ENCODE measurements around the gene SUSD3. TPM values are rescaled to one million over a fixed set of nuclear protein-coding genes. Genes with fewer than 3 reads are reported as not detected.

Gene SUSD3
- total RNA-seq = 10 to 100 TPM in 2 of 3 donors, 1 to 10 TPM in 1; 1.3 to 52.4 (median 45.9) TPM

DNA sequence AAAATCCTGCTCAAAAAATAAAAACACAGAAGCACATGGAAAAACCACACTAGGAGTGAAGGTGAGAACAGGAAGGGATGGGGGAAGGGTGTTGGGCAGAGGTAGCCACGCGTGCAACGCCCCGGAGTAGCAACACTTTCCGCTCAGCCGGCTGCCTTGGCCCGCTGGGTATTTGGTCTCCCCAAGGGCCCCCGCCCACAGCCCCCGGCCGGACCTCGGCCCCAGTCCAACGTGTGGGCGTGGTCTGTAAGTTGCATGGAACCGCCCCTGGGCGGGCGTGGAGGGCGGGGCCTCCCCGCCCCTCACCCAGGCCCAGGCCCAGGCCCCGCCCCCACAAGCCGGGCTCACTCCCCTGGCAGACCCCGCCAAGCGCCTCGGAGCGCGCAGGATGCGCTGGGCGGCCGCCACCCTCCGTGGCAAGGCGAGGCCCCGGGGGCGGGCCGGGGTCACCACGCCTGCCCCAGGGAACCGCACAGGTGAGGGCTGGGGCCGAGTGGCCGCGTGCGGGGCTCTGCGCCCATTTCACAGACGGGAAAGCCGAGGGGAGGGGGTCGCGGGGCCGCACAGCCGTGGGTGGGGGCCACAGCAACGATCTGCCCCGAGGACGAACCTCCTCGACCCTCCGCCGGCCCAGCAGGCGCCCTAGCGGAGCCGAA, at the start of gene SUSD3:
SUSD3 (plus strand) TSS at position 347 of the 656 bp plus-strand sequence; CDS start at position 389, 42 bp downstream.
- no peaks in the 10 kb centered on the region for H3K36me3 ChIP-seq
- TF ChIP-seq POLR2AphosphoS5 (IDR thresholded peaks at IDR 0.05) = no peak
- TF ChIP-seq, protein P1, sequence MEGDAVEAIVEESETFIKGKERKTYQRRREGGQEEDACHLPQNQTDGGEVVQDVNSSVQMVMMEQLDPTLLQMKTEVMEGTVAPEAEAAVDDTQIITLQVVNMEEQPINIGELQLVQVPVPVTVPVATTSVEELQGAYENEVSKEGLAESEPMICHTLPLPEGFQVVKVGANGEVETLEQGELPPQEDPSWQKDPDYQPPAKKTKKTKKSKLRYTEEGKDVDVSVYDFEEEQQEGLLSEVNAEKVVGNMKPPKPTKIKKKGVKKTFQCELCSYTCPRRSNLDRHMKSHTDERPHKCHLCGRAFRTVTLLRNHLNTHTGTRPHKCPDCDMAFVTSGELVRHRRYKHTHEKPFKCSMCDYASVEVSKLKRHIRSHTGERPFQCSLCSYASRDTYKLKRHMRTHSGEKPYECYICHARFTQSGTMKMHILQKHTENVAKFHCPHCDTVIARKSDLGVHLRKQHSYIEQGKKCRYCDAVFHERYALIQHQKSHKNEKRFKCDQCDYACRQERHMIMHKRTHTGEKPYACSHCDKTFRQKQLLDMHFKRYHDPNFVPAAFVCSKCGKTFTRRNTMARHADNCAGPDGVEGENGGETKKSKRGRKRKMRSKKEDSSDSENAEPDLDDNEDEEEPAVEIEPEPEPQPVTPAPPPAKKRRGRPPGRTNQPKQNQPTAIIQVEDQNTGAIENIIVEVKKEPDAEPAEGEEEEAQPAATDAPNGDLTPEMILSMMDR (IDR thresholded peaks at IDR 0.05) = no peak
- H3K27ac ChIP-seq = peak within 1 kb of the TSS; percentile 26 to 62
- intact Hi-C loops (cut with DNase I; ENCODE audit: low total_unique reads) = no loop called here
- peak; percentile 47 to 65 for DNase-seq (ENCODE audit: low spot score in 2 of 2)
- peak within 1 kb of the TSS; percentile 43 to 83 (median 60) for H3K4me3 ChIP-seq
- H3K4me1 ChIP-seq = peaks cover 4 to 5% of the 10 kb centered on the region in 2 donors
- no peaks in the 10 kb centered on the region for H3K27me3 ChIP-seq
- no peaks in the 10 kb centered on the region for H3K9me3 ChIP-seq

DNA sequence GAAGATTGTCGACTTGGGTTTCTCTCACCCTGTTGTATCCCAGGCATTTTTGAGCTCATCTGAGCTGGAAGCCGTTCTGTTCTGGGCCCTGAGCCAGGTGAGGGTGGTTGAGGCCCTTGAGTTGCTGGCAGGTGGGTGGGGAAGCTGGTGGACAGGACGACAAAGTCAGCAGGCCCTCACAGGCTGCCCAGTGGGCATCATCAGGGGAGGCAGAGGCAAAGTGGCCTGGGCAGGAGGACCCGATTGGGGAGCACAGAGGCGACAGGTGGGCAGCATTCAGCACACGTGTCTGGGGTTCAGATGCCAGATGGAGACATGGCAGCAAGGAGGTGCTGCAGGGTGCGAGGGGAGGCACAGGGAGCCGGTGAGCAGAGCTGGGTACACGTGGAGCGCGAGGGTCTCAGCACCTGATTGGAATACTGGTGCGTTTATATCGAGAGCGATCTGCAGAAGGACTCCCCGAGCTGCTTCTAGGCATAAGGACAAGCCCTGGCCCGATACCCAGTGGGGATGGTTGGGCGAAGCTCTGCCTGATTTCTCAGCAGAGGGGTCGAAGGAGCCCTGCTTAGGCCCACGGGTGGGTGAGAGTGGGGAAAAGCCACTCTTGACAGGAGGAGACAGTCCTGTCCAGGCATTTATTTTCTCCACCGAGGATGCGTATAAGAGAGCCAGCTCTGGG, 49.0 kb upstream of the SUSD3 start:
- H3K27me3 ChIP-seq = no peaks in the 10 kb centered on the region
- H3K36me3 ChIP-seq = no peaks in the 10 kb centered on the region
- DNase-seq (ENCODE audit: low spot score in 2 of 2) = no peak
- TF ChIP-seq, protein P1 (IDR thresholded peaks at IDR 0.05) = no peak
- no peak for TF ChIP-seq POLR2A (IDR thresholded peaks at IDR 0.05)
- no peak for TF ChIP-seq POLR2AphosphoS5 (IDR thresholded peaks at IDR 0.05)
- no peaks in the 10 kb centered on the region for H3K4me1 ChIP-seq
- H3K27ac ChIP-seq = no peak overlapping the region
- H3K4me3 ChIP-seq = no peak overlapping the region
- H3K9me3 ChIP-seq = no peaks in the 10 kb centered on the region
- intact Hi-C loops (cut with DNase I; ENCODE audit: low total_unique reads) = no loop called here

DNA sequence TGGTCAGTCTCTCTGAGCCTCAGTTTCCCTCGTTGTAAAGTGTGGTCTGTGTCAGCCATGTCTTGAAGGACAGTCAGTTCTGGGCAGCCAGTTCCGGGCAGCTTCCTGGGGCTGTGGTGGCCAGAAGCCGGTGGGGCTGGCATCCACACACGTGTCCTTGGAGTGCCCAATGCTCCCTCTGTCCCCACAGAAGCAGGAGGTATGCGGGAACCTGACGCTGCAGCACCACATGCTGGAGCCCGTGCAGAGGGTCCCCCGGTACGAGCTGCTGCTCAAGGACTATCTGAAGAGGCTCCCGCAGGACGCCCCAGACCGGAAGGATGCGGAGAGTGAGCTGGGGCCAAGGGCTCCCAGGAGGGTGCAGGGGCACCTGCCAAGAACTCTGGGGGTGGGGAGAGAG, 48.4 kb upstream of the SUSD3 start:
- no peak overlapping the region for H3K4me3 ChIP-seq
- H3K36me3 ChIP-seq = no peaks in the 10 kb centered on the region
- H3K4me1 ChIP-seq = no peaks in the 10 kb centered on the region
- no peak overlapping the region for H3K27ac ChIP-seq
- TF ChIP-seq POLR2AphosphoS5 (IDR thresholded peaks at IDR 0.05) = no peak
- no peak for TF ChIP-seq POLR2A (IDR thresholded peaks at IDR 0.05)
- TF ChIP-seq, protein P1 (IDR thresholded peaks at IDR 0.05) = no peak
- no peaks in the 10 kb centered on the region for H3K9me3 ChIP-seq
- intact Hi-C loops (cut with DNase I; ENCODE audit: low total_unique reads) = no loop called here
- H3K27me3 ChIP-seq = no peaks in the 10 kb centered on the region
- DNase-seq (ENCODE audit: low spot score in 2 of 2) = no peak

DNA sequence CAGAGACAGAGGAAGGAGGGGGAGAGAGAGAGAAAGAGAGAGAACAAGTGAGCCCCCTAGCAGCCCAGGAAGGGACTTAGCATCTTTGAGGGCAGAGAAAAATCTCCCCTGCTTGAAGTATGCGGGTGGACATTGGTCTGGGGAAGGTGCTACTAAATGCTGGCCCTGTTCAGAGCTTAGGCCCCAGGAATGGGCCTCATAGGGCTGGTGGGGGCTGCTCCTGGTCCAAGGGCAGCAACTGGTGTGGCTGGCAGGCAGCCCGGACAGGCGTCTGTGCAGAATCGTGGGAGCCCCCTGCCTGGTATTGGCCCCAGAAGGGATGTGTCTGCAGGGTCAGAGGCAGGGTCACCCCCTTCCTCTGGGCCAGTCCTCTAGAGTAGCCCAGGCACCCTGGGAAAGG, 47.8 kb upstream of the SUSD3 start:
- TF ChIP-seq, protein P1 (IDR thresholded peaks at IDR 0.05) = no peak
- TF ChIP-seq POLR2A (IDR thresholded peaks at IDR 0.05) (no peak), POLR2AphosphoS5 (IDR thresholded peaks at IDR 0.05) (no peak)
- intact Hi-C loops (cut with DNase I; ENCODE audit: low total_unique reads) = no loop called here
- no peaks in the 10 kb centered on the region for H3K36me3 ChIP-seq
- no peaks in the 10 kb centered on the region for H3K27me3 ChIP-seq
- no peak overlapping the region for H3K27ac ChIP-seq
- H3K4me1 ChIP-seq = no peaks in the 10 kb centered on the region
- DNase-seq (ENCODE audit: low spot score in 2 of 2) = no peak
- H3K4me3 ChIP-seq = no peak overlapping the region
- no peaks in the 10 kb centered on the region for H3K9me3 ChIP-seq

DNA sequence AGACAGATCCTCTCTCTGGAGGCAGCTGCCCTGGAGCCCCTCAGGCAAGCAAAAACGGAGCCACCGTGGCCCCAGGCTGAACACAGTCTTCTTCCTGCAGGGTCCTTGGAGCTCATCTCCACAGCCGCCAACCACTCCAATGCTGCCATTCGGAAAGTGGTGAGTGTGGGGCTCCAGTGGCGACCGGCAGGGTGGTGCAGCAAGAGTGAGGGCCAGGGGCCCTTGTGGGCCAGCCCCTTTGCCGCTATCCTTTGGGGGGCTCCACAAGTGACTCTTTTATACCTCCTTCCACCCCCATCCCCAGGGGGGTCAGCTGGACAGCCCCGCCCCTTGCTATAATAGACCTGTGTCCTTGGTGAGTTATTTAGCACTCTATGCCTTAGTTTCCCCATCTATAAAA, 47.4 kb upstream of the SUSD3 start:
- TF ChIP-seq POLR2AphosphoS5 (IDR thresholded peaks at IDR 0.05) (no peak), POLR2A (IDR thresholded peaks at IDR 0.05) (no peak)
- TF ChIP-seq, protein P1 (IDR thresholded peaks at IDR 0.05) = no peak
- Histone ChIP-seq H3K4me3 (no peak overlapping the region), H3K36me3 (no peaks in the 10 kb centered on the region), H3K9me3 (no peaks in the 10 kb centered on the region), H3K27ac (no peak overlapping the region), H3K4me1 (no peaks in the 10 kb centered on the region), H3K27me3 (no peaks in the 10 kb centered on the region)
- DNase-seq (ENCODE audit: low spot score in 2 of 2) = no peak
- intact Hi-C loops (cut with DNase I; ENCODE audit: low total_unique reads) = no loop called here

Data from breast epithelium (tissue), 4 donors.